HCT116 (cell line): ENCODE measurements around the gene WNT7B. TPM values are rescaled to one million over a fixed set of nuclear protein-coding genes. Genes with fewer than 3 reads are reported as not detected.

ENCODE experiments used
- ATAC-seq: fragments of 200-7000 bp; cut with Tn5 transposase; 2 replicates; pipeline ENCODE4 v1.9.1; 2020; ENCODE audit warnings: mild to moderate bottlenecking, moderate library complexity
- BruUV-seq: library from RNA; stranded (reverse); fragments of 400-500 nt; replicated peaks from 2 replicates; lab custom pipeline; 2021; lab: Mats Ljungman, UMichigan
- CTCF ChIA-PET: fragments of 300-600 bp; sonication (Branson Sonifier 250); formaldehyde crosslinking; loops from one replicate; lab custom pipeline; 2021; ENCODE audit warnings: antibody characterized with exemption; lab: Charles Lee
- POLR2A ChIA-PET: fragments of 300-600, 350-600 bp; sonication (Branson Sonifier 250); formaldehyde crosslinking; loops from one replicate; lab custom pipeline; 2021; ENCODE audit warnings: antibody characterized with exemption; lab: Charles Lee
- RAD21 ChIA-PET, 2 experiments: fragments of 300-600 bp; sonication (Branson Sonifier 250); formaldehyde crosslinking; loops; one replicate each; lab custom pipeline; 2023; ENCODE audit warnings: low total read pairs in 2 of 2; ENCODE audit not compliant: uncharacterized antibody in 2 of 2, unreplicated experiment in 2 of 2, low non-redundant PET in 1 of 2; lab: Charles Lee
- DNase-seq: peaks from one replicate; pipeline ENCODE4 v3.0.0-alpha.2; 2010; ENCODE audit warnings: low read depth, low spot score
- H2AFZ ChIP-seq: fragments of 200-600 bp; shearing (Covaris generic), sonication (generic); 2 replicates; pipeline ENCODE4 v1.6.1; 2017; ENCODE audit warnings: low read depth, mixed run types, mixed read lengths, antibody characterized with exemption, low read length; ENCODE audit not compliant: poor library complexity, severe bottlenecking
- H3K27ac ChIP-seq: 2 replicates; pipeline ENCODE4 v1.5.1; 2012; ENCODE audit warnings: low read depth, low read length
- H3K27me3 ChIP-seq: fragments of 200-600 bp; sonication (generic); 2 replicates; pipeline ENCODE4 v1.6.1; 2016; ENCODE audit warnings: mixed run types, low read length, mixed read lengths; ENCODE audit not compliant: insufficient read depth
- H3K36me3 ChIP-seq, 2 experiments: fragments of 200-500 bp in 1 of 2; fragments of 200-600 bp in 1 of 2; sonication (Bioruptor generic) in 1 of 2; sonication (generic) in 1 of 2; 2 replicates each; pipeline versions ENCODE4 v1.5.1 to v1.6.1; 2014 to 2016; ENCODE audit warnings: low read length in 2 of 2, inconsistent platforms in 1 of 2, mixed read lengths in 1 of 2, mixed run types in 1 of 2; ENCODE audit not compliant: insufficient read depth in 2 of 2, control insufficient read depth in 1 of 2
- H3K4me1 ChIP-seq, 2 experiments: fragments of 200-600 bp in 1 of 2; sonication (generic) in 1 of 2; 2 replicates each; pipeline versions ENCODE4 v1.5.1 to v1.6.1; 2012 to 2017; ENCODE audit warnings: low read length in 2 of 2, inconsistent platforms in 1 of 2, mild to moderate bottlenecking in 1 of 2, mixed read lengths in 1 of 2, mixed run types in 1 of 2, moderate library complexity in 1 of 2; ENCODE audit not compliant: insufficient read depth in 2 of 2, control insufficient read depth in 1 of 2
- H3K4me2 ChIP-seq: fragments of 200-600 bp; sonication (generic); 2 replicates; pipeline ENCODE4 v1.6.1; 2017; ENCODE audit warnings: mixed run types, low read length, mixed read lengths
- H3K4me3 ChIP-seq, 2 experiments: fragments of 200-600 bp in 1 of 2; sonication (generic) in 1 of 2; replicated peaks in 1 of 2; 2 replicates each; pipeline ENCODE4 v1.5.1; 2011 to 2016; ENCODE audit warnings: low read length in 2 of 2, control low read depth in 1 of 2, low read depth in 1 of 2, mild to moderate bottlenecking in 1 of 2, mixed read lengths in 1 of 2, mixed run types in 1 of 2
- H3K79me2 ChIP-seq: fragments of 200-600 bp; sonication (generic); 2 replicates; pipeline ENCODE4 v1.6.1; 2017; ENCODE audit warnings: mild to moderate bottlenecking, mixed run types, low read length, moderate library complexity, mixed read lengths; ENCODE audit not compliant: insufficient read depth
- H3K9ac ChIP-seq: fragments of 200-600 bp; sonication (generic); 2 replicates; pipeline ENCODE4 v1.6.1; 2016; ENCODE audit warnings: low read length, mixed read lengths
- H3K9me2 ChIP-seq: fragments of 200-600 bp; sonication (generic), shearing (Covaris generic); 2 replicates; pipeline ENCODE4 v1.6.1; 2017; ENCODE audit warnings: mixed run types, mild to moderate bottlenecking, moderate library complexity; ENCODE audit not compliant: insufficient read depth
- H3K9me3 ChIP-seq, 2 experiments: fragments of 200-500 bp in 1 of 2; fragments of 200-600 bp in 1 of 2; sonication (Bioruptor generic) in 1 of 2; sonication (generic) in 1 of 2; 2 replicates each; pipeline ENCODE4 v1.6.1; 2014 to 2017; ENCODE audit warnings: low read length in 2 of 2, mixed read lengths in 2 of 2, inconsistent platforms in 1 of 2, low read depth in 1 of 2, mild to moderate bottlenecking in 1 of 2, mixed run types in 1 of 2, moderate library complexity in 1 of 2; ENCODE audit not compliant: control insufficient read depth in 1 of 2, insufficient read depth in 1 of 2
- H4K20me1 ChIP-seq: fragments of 200-600 bp; sonication (generic), shearing (Covaris generic); 2 replicates; pipeline ENCODE4 v1.6.1; 2017; ENCODE audit warnings: mixed run types, mild to moderate bottlenecking, moderate library complexity; ENCODE audit not compliant: insufficient read depth
- CBX3 ChIP-seq: IDR thresholded peaks from 2 replicates; pipeline ENCODE4 v1.6.1; 2012; ENCODE audit warnings: low read depth
- CTCF ChIP-seq, 3 experiments: fragments of 200-600 bp in 1 of 3; sonication (generic) in 1 of 3; IDR thresholded peaks in 2 of 3; conservative IDR thresholded peaks in 1 of 3; 2 replicates each; pipeline ENCODE4 v1.5.1; 2012 to 2017; ENCODE audit warnings: low read depth in 2 of 3, low read length in 2 of 3, antibody characterized with exemption in 1 of 3, borderline replicate concordance in 1 of 3, control low read depth in 1 of 3, mild to moderate bottlenecking in 1 of 3, mixed read lengths in 1 of 3, mixed run types in 1 of 3, moderate library complexity in 1 of 3; ENCODE audit not compliant: insufficient read depth in 1 of 3
- EZH2 ChIP-seq: fragments of 200-600 bp; sonication (generic); IDR thresholded peaks from 2 replicates; pipeline ENCODE4 v1.6.1; 2017; ENCODE audit warnings: antibody characterized with exemption, mixed run types
- FOSL1 ChIP-seq: IDR thresholded peaks from 2 replicates; pipeline ENCODE4 v1.6.1; 2012; ENCODE audit warnings: low read depth
- JUND ChIP-seq: IDR thresholded peaks from 2 replicates; pipeline ENCODE4 v1.6.1; 2012
- POLR2A ChIP-seq: IDR thresholded peaks from 2 replicates; pipeline ENCODE4 v1.7.0; 2011; ENCODE audit warnings: borderline replicate concordance; ENCODE audit not compliant: insufficient read depth, insufficient read length; ENCODE audit errors: extremely low read depth
- SP1 ChIP-seq: IDR thresholded peaks from 2 replicates; pipeline ENCODE4 v1.6.1; 2012; ENCODE audit warnings: low read depth
- TCF7L2 ChIP-seq: IDR thresholded peaks from 2 replicates; pipeline ENCODE4 v1.7.0; 2011; ENCODE audit warnings: borderline replicate concordance, inconsistent platforms; ENCODE audit not compliant: insufficient read depth, insufficient read length; ENCODE audit errors: extremely low read depth
- YY1 ChIP-seq: IDR thresholded peaks from 2 replicates; pipeline ENCODE4 v1.6.1; 2011; ENCODE audit warnings: low read length, low read depth, moderate library complexity, mild to moderate bottlenecking; ENCODE audit not compliant: insufficient replicate concordance; ENCODE audit errors: extremely low read depth
- ZFX ChIP-seq: fragments of 450-650 bp; IDR thresholded peaks from 2 replicates; pipeline ENCODE4 v1.6.1; 2017
- intact Hi-C: fragments of 100-400 bp; cut with micrococcal nuclease; formaldehyde crosslinking; loops from 2 replicates; pipeline ENCODE4 v1.10.0; 2022
- total RNA-seq: library from RNA; stranded (reverse); gene quantifications from one replicate; pipeline ENCODE4 v1.2.1, GENCODE V29; 2021; ENCODE audit not compliant: unreplicated experiment
- TF ChIP-seq, protein P1 (sequence below): IDR thresholded peaks from 2 replicates; pipeline ENCODE4 v1.6.1; 2012; ENCODE audit warnings: low read depth
- TF ChIP-seq, protein P2 (sequence below): IDR thresholded peaks from 2 replicates; pipeline ENCODE4 v1.6.1; 2012

WNT7B gene
- total RNA-seq, 1 experiment from 2014 or later, result 10.5 TPM

DNA sequence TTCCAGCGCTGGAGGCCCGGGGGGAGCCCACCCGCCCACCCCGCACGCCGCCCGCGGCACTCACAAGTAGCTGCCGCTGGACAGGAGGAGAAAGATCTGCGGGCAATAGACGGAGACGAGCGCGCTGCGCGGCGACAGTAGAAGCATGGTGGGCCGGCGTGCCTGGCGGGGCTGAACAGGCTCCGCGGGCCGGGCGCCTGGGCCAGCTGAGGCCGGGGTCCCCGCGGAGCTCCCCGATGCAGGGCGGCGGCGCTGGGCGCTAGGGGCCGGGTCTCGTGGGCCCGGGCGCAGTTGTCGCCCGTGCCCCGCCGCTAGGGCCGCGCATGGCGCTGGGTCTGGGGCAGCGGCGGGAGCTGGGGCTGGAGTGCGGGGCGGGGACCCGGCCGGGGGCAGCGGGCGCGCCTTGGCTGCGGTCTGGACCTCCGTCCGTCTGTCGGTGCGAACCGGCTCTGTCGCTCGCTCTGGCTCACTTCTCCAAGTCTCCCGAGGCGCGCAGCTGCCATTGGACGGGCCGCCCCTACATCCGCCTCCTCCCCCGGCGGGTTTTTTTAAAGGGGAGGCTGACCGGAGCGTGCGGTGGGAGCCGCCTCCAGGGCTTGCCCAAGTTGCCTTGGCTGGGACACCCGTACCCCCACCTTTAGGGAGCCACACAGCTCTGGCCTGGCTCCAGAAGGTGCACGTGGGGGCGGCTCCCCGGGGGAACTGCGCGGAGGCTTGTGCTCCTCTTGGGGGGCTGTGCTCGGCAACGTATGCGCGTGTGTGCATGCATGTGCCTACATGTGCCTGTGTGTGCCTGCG, 4.7 kb downstream of the WNT7B start:
- BruUV-seq, result no TSS peak

DNA sequence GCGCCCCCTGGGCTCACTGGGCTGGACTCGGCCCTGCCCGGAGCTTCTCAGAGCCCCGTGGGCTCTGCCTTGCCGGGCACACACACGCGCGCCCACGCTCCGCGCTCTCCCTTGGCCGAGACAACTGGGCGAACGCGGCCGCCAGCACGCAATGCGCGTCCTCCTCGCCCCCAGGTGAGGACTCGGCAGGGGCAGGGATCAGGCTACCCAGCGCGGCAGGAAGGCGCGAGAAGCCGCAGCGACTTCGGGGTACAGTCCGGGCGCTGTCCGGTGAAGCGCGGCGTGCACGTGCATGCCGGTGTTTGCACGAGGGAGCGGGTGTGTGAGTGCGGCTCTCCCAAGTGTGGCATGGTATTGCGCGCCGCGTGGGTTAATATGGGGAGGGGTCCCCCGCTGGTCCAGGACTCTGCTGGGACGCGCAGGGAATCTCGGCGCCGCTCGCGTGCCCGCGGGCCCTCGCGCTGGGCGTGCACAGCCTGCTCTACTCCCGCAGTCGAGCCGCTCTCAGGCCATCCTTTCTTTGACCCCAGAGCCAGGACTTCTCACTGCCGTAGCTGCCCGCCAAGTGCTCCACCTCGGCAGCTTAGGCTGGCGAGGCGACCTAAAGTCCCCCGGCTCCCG, 5.4 kb downstream of the WNT7B start:
- no TSS peak for BruUV-seq
- H3K9ac ChIP-seq, result no peak overlapping the region
- H3K9me3 ChIP-seq, result no peaks in the 10 kb centered on the region
- H3K4me1 ChIP-seq, result peaks cover 33 to 52% of the 10 kb centered on the region in 2 experiments
- DNase-seq (no peak), ATAC-seq (no peak)
- H3K27ac ChIP-seq, result no peak overlapping the region
- RAD21 ChIA-PET, result no interaction called here
- CTCF ChIA-PET, result no interaction called here
- no peaks in the 10 kb centered on the region for H3K36me3 ChIP-seq
- no peaks in the 10 kb centered on the region for H4K20me1 ChIP-seq
- H2AFZ ChIP-seq, result no peak overlapping the region
- POLR2A ChIA-PET, result no interaction called here
- intact Hi-C loops, result no loop called here
- H3K79me2 ChIP-seq, result no peaks in the 10 kb centered on the region
- H3K9me2 ChIP-seq, result no peaks in the 10 kb centered on the region
- no peak overlapping the region for H3K4me3 ChIP-seq
- no peaks in the 10 kb centered on the region for H3K27me3 ChIP-seq
- H3K4me2 ChIP-seq, result no peak overlapping the region
- TF ChIP-seq ZFX, result no peak
- no peak for TF ChIP-seq TCF7L2
- TF ChIP-seq JUND, result no peak
- no peak for TF ChIP-seq POLR2A
- no peak for TF ChIP-seq CBX3
- no peak for TF ChIP-seq CTCF (IDR thresholded peaks at IDR 0.05 in 2 of 3, conservative IDR thresholded peaks at IDR 0.05 in 1 of 3; ENCODE audit: borderline replicate concordance in 1 of 3, insufficient read depth in 1 of 3, low read depth in 2 of 3, low read length in 2 of 3)
- TF ChIP-seq, protein P1, sequence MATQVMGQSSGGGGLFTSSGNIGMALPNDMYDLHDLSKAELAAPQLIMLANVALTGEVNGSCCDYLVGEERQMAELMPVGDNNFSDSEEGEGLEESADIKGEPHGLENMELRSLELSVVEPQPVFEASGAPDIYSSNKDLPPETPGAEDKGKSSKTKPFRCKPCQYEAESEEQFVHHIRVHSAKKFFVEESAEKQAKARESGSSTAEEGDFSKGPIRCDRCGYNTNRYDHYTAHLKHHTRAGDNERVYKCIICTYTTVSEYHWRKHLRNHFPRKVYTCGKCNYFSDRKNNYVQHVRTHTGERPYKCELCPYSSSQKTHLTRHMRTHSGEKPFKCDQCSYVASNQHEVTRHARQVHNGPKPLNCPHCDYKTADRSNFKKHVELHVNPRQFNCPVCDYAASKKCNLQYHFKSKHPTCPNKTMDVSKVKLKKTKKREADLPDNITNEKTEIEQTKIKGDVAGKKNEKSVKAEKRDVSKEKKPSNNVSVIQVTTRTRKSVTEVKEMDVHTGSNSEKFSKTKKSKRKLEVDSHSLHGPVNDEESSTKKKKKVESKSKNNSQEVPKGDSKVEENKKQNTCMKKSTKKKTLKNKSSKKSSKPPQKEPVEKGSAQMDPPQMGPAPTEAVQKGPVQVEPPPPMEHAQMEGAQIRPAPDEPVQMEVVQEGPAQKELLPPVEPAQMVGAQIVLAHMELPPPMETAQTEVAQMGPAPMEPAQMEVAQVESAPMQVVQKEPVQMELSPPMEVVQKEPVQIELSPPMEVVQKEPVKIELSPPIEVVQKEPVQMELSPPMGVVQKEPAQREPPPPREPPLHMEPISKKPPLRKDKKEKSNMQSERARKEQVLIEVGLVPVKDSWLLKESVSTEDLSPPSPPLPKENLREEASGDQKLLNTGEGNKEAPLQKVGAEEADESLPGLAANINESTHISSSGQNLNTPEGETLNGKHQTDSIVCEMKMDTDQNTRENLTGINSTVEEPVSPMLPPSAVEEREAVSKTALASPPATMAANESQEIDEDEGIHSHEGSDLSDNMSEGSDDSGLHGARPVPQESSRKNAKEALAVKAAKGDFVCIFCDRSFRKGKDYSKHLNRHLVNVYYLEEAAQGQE, result no peak

More for the DNA sequence above, 4.7 kb downstream of the WNT7B start:
- POLR2A ChIA-PET, result no interaction called here
- Histone ChIP-seq H3K9me2 (no peaks in the 10 kb centered on the region), H3K9ac (no peak overlapping the region), H4K20me1 (no peaks in the 10 kb centered on the region), H3K4me1 (peaks cover 33 to 55% of the 10 kb centered on the region in 2 experiments), H3K27me3 (no peaks in the 10 kb centered on the region), H3K27ac (no peak overlapping the region), H3K4me2 (no peak overlapping the region), H2AFZ (no peak overlapping the region), H3K36me3 (no peaks in the 10 kb centered on the region), H3K4me3 (no peak overlapping the region), H3K9me3 (no peaks in the 10 kb centered on the region), H3K79me2 (no peaks in the 10 kb centered on the region)
- DNase-seq, result no peak
- RAD21 ChIA-PET, result no interaction called here
- CTCF ChIA-PET, result no interaction called here
- TF ChIP-seq EZH2 (no peak), FOSL1 (no peak), SP1 (no peak), JUND (no peak), YY1 (no peak)
- TF ChIP-seq, protein P2, sequence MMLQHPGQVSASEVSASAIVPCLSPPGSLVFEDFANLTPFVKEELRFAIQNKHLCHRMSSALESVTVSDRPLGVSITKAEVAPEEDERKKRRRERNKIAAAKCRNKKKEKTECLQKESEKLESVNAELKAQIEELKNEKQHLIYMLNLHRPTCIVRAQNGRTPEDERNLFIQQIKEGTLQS, result no peak
- intact Hi-C loops, result no loop called here
- no peak for ATAC-seq
